H1 (cell line): ENCODE results near the gene EIF2A.

ENCODE experiments used
- ASH2L ChIP-seq: fragments of 200-600, 300-600 bp; sonication (generic); IDR thresholded peaks from one replicate; pipeline ENCODE4 v1.7.1; 2017; ENCODE audit warnings: low read length
- ATF3 ChIP-seq: IDR thresholded peaks from 2 replicates; pipeline ENCODE4 v1.6.1; 2011; ENCODE audit warnings: low read depth, mild to moderate bottlenecking, low read length; ENCODE audit not compliant: insufficient read depth
- CHD2 ChIP-seq: IDR thresholded peaks from 2 replicates; pipeline ENCODE4 v1.6.1; 2012; ENCODE audit warnings: low read length, improper control_type of control experiment
- CHD7 ChIP-seq: fragments of 300-600 bp; sonication (generic); IDR thresholded peaks from 2 replicates; pipeline ENCODE4 v1.7.1; 2012; ENCODE audit warnings: low read length, moderate library complexity, mild to moderate bottlenecking, inconsistent platforms; ENCODE audit not compliant: insufficient replicate concordance
- CTCF ChIP-seq, 3 experiments: IDR thresholded peaks; 1 replicate in 2 of 3; 2 replicates in 1 of 3; pipeline versions ENCODE4 v1.5.1 to v1.6.1; 2011; ENCODE audit warnings: low read length in 3 of 3, mild to moderate bottlenecking in 3 of 3, inconsistent platforms in 2 of 3, low read depth in 1 of 3, moderate library complexity in 1 of 3; ENCODE audit not compliant: insufficient read depth in 1 of 3; ENCODE audit errors: control extremely low read depth in 1 of 3
- EZH2 ChIP-seq: fragments of 200-600 bp; sonication (generic); IDR thresholded peaks from 2 replicates; pipeline ENCODE4 v1.7.1; 2012; ENCODE audit warnings: low read depth, mild to moderate bottlenecking, moderate library complexity, low read length, inconsistent platforms; ENCODE audit not compliant: severe bottlenecking
- MAFK ChIP-seq: IDR thresholded peaks from 2 replicates; pipeline ENCODE4 v1.6.1; 2012; ENCODE audit warnings: low read depth, mild to moderate bottlenecking, improper control_type of control experiment, low read length
- POLR2A ChIP-seq, 2 experiments: IDR thresholded peaks; 1 replicate in 1 of 2; 2 replicates in 1 of 2; pipeline ENCODE4 v1.6.1; 2011; ENCODE audit warnings: low read depth in 2 of 2, low read length in 2 of 2, mild to moderate bottlenecking in 2 of 2; ENCODE audit errors: control extremely low read depth in 1 of 2
- POLR2AphosphoS5 ChIP-seq: IDR thresholded peaks from 2 replicates; pipeline ENCODE4 v1.6.1; 2011; ENCODE audit warnings: low read depth, low read length
- RFX5 ChIP-seq: IDR thresholded peaks from 2 replicates; pipeline ENCODE4 v1.6.1; 2011; ENCODE audit warnings: low read depth, low read length, improper control_type of control experiment, borderline replicate concordance
- SIN3A ChIP-seq, 2 experiments: IDR thresholded peaks in 1 of 2; conservative IDR thresholded peaks in 1 of 2; 2 replicates each; pipeline ENCODE4 v1.6.1; 2011 to 2012; ENCODE audit warnings: low read length in 2 of 2, improper control_type of control experiment in 1 of 2, low read depth in 1 of 2, mild to moderate bottlenecking in 1 of 2
- SP2 ChIP-seq: IDR thresholded peaks from 2 replicates; pipeline ENCODE4 v1.6.1; 2012; ENCODE audit warnings: mild to moderate bottlenecking, low read length, inconsistent platforms
- TAF1 ChIP-seq: IDR thresholded peaks from 2 replicates; pipeline ENCODE4 v1.6.1; 2011; ENCODE audit warnings: mild to moderate bottlenecking, low read depth, low read length

- TF ChIP-seq CHD7 (no peak), POLR2A (IDR thresholded peaks at IDR 0.05; ENCODE audit: control extremely low read depth in 1 of 2, low read depth in 2 of 2, low read length in 2 of 2) (no peak), CTCF (IDR thresholded peaks at IDR 0.05; ENCODE audit: control extremely low read depth in 1 of 3, insufficient read depth in 1 of 3, low read depth in 1 of 3, low read length in 3 of 3) (no peak), MAFK (no peak), TAF1 (no peak), CHD2 (no peak), POLR2AphosphoS5 (no peak), SIN3A (conservative IDR thresholded peaks at IDR 0.05 in 1 of 2, IDR thresholded peaks at IDR 0.05 in 1 of 2; ENCODE audit: low read depth in 1 of 2, low read length in 2 of 2) (no peak), SP2 (no peak), ATF3 (no peak), RFX5 (no peak), ASH2L (no peak), EZH2 (no peak)
Observed at GRCh38 chr3:150627557-150627956, 81.0 kb downstream of the EIF2A start.
